HG03095 (cell line): ENCODE results near the gene FBXL22.

Experiments
- ATAC-seq: cut with Tn5 transposase; IDR thresholded peaks from one replicate; pipeline ENCODE4 v1.9.1; 2021; ENCODE audit warnings: moderate library complexity; ENCODE audit not compliant: unreplicated experiment

FBXL22 gene

GRCh38 chr15:63593705-63594671 lies 3.2 kb upstream of the FBXL22 start:
- no peak for ATAC-seq

GRCh38 chr15:63595065-63595464 lies 2.1 kb upstream of the FBXL22 start:
- ATAC-seq = no peak

- ATAC-seq = no peak
These were observed 1.5 kb upstream of the FBXL22 start for GRCh38 chr15:63595688-63596087.

GRCh38 chr15:63596676-63597037 lies 530 bp upstream of the FBXL22 start:
- no peak for ATAC-seq

- ATAC-seq = no peak
These were observed 634 bp downstream of the FBXL22 start for GRCh38 chr15:63597821-63598220.

- ATAC-seq = no peak
These were observed 1.6 kb downstream of the FBXL22 start for GRCh38 chr15:63598473-63599400.

GRCh38 chr15:63599401-63600000 lies 2.3 kb downstream of the FBXL22 start:
- no peak for ATAC-seq

- no peak for ATAC-seq
These were observed 2.9 kb downstream of the FBXL22 start for GRCh38 chr15:63600001-63600615.

GRCh38 chr15:63600616-63601025 lies 3.4 kb downstream of the FBXL22 start:
- peak; percentile 57 for ATAC-seq

GRCh38 chr15:63601026-63601703 lies 4.0 kb downstream of the FBXL22 start:
- ATAC-seq = no peak

GRCh38 chr15:63601704-63602185 lies 4.6 kb downstream of the FBXL22 start:
- no peak for ATAC-seq

- ATAC-seq = no peak
These were observed 5.4 kb downstream of the FBXL22 start for GRCh38 chr15:63602595-63602994.

- no peak for ATAC-seq
These were observed 6.3 kb downstream of the FBXL22 start for GRCh38 chr15:63603516-63603915.

- ATAC-seq = no peak
These were observed 7.1 kb downstream of the FBXL22 start for GRCh38 chr15:63604281-63604680.

- ATAC-seq = no peak
These were observed 7.8 kb downstream of the FBXL22 start for GRCh38 chr15:63605036-63605435.

GRCh38 chr15:63605816-63606215 lies 8.6 kb downstream of the FBXL22 start:
- no peak for ATAC-seq

- ATAC-seq = no peak
These were observed 9.1 kb downstream of the FBXL22 start for GRCh38 chr15:63606308-63606707.

GRCh38 chr15:63608989-63609388 lies 11.8 kb downstream of the FBXL22 start:
- no peak for ATAC-seq

GRCh38 chr15:63609448-63609847 lies 12.3 kb downstream of the FBXL22 start:
- no peak for ATAC-seq

GRCh38 chr15:63610209-63610841 lies 13.1 kb downstream of the FBXL22 start:
- peak; percentile 71 for ATAC-seq
